Fibroblast of villous mesenchyme (primary cell): ENCODE data around the gene FAM222A. TPM values are rescaled to one million over a fixed set of nuclear protein-coding genes. Genes with fewer than 3 reads are reported as not detected.

ENCODE experiments used
- DNase-seq: peaks from one replicate; pipeline ENCODE4 v3.0.0-alpha.2; 2010; ENCODE audit warnings: low read depth
- H3K4me3 ChIP-seq: 2 replicates; pipeline ENCODE4 v1.5.1; 2011; ENCODE audit warnings: low read depth, mild to moderate bottlenecking, low read length
- CTCF ChIP-seq: IDR thresholded peaks from 2 replicates; pipeline ENCODE4 v1.5.1; 2012; ENCODE audit warnings: low read depth, mild to moderate bottlenecking, low read length; ENCODE audit not compliant: insufficient read depth
- total RNA-seq: library from RNA; depleted of rRNA; stranded (reverse); fragments of >200 nt; gene quantifications from 2 replicates; pipeline ENCODE4 v1.2.3, GENCODE V29; 2012

Gene FAM222A
- total RNA-seq, 1 donor = 0.43 TPM

- no peak for TF ChIP-seq CTCF
- no peak overlapping the region for H3K4me3 ChIP-seq
- peak; percentile 26 for DNase-seq
These were observed 63.9 kb downstream of the FAM222A start for GRCh38 chr12:109777544-109777943.

- DNase-seq = no peak
- TF ChIP-seq CTCF = no peak
- no peak overlapping the region for H3K4me3 ChIP-seq
These were observed 65.1 kb downstream of the FAM222A start for GRCh38 chr12:109778684-109779083.

GRCh38 chr12:109779382-109779781 is 65.8 kb downstream of the FAM222A start:
- TF ChIP-seq CTCF = no peak
- no peak for DNase-seq

GRCh38 chr12:109781668-109782325 is 68.2 kb downstream of the FAM222A start:
- TF ChIP-seq CTCF = no peak
- no peak overlapping the region for H3K4me3 ChIP-seq
- DNase-seq = no peak

More at GRCh38 chr12:109779382-109779781, 65.8 kb downstream of the FAM222A start:
- H3K4me3 ChIP-seq = no peak overlapping the region

GRCh38 chr12:109782326-109782703 is 68.7 kb downstream of the FAM222A start:
- DNase-seq = no peak
- TF ChIP-seq CTCF = no peak
- H3K4me3 ChIP-seq = no peak overlapping the region

GRCh38 chr12:109783135-109783964 is 69.7 kb downstream of the FAM222A start:
- no peak for DNase-seq
- H3K4me3 ChIP-seq = no peak overlapping the region
- no peak for TF ChIP-seq CTCF

GRCh38 chr12:109783965-109784244 is 70.3 kb downstream of the FAM222A start:
- DNase-seq = no peak
- H3K4me3 ChIP-seq = no peak overlapping the region
- no peak for TF ChIP-seq CTCF
